CD4-positive, alpha-beta T cell treated with Interleukin-17A for 4 hours (primary cell): ENCODE measurements around the gene PCDHB4.
"Not testable (repeated sequence)": the region's sequence is repeated elsewhere in the genome, so short reads cannot be mapped to it uniquely, and the experiment has no call there.

Experiments used
- DNase-seq: peaks from one replicate; pipeline ENCODE4 v3.0.0-alpha.2; 2020; ENCODE audit warnings: mixed read lengths

Gene PCDHB4

DNA sequence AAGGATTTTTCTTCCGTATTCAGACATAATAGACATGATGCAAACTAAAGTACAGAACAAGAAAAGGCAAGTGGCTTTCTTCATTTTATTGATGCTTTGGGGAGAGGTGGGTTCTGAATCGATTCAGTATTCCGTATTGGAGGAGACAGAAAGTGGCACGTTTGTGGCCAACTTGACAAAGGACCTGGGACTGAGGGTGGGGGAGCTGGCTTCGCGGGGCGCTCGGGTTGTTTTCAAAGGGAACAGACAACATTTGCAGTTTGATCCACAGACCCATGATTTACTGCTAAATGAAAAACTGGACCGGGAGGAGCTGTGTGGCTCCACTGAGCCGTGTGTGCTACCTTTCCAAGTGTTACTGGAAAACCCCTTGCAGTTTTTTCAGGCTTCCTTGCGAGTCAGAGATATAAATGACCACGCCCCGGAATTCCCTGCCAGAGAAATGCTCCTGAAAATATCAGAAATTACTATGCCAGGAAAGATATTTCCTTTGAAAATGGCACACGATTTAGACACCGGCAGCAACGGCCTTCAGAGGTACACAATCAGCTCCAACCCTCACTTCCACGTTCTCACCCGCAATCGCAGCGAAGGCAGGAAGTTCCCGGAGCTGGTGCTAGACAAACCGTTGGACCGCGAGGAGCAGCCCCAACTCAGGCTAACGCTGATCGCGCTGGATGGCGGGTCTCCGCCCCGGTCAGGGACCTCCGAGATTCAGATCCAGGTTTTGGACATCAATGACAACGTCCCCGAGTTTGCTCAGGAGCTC is 28.8 kb downstream of the PCDHB4 start:
- no peak for DNase-seq

DNA sequence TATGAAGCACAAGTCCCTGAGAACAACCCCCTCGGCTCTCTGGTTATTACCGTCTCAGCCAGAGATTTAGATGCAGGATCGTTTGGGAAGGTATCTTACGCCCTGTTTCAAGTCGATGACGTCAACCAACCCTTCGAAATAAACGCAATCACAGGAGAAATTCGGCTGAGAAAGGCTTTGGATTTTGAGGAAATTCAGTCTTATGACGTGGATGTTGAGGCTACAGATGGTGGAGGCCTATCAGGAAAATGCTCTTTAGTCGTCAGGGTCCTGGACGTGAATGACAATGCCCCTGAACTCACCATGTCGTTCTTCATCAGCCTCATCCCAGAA is 29.3 kb downstream of the PCDHB4 start:
- no peak for DNase-seq

DNA sequence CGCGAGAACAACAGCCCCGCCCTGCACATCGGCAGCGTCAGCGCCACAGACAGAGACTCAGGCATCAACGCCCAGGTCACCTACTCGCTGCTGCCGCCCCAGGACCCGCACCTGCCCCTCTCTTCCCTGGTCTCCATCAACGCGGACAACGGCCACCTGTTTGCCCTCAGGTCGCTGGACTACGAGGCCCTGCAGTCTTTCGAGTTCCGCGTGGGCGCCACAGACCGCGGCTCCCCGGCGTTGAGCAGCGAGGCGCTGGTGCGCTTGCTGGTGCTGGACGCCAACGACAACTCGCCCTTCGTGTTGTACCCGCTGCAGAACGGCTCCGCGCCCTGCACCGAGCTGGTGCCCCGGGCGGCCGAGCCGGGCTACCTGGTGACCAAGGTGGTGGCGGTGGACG is 30.0 kb downstream of the PCDHB4 start:
- not testable (repeated sequence) for DNase-seq

DNA sequence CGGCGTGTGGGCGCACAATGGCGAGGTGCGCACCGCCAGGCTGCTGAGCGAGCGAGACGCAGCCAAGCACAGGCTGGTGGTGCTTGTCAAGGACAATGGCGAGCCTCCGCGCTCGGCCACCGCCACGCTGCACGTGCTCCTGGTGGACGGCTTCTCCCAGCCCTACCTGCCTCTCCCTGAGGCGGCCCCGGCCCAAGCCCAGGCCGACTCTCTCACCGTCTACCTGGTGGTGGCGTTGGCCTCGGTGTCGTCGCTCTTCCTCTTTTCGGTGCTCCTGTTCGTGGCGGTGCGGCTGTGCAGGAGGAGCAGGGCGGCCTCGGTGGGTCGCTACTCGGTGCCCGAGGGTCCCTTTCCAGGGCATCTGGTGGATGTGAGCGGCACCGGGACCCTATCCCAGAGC is 30.5 kb downstream of the PCDHB4 start:
- not testable (repeated sequence) for DNase-seq

DNA sequence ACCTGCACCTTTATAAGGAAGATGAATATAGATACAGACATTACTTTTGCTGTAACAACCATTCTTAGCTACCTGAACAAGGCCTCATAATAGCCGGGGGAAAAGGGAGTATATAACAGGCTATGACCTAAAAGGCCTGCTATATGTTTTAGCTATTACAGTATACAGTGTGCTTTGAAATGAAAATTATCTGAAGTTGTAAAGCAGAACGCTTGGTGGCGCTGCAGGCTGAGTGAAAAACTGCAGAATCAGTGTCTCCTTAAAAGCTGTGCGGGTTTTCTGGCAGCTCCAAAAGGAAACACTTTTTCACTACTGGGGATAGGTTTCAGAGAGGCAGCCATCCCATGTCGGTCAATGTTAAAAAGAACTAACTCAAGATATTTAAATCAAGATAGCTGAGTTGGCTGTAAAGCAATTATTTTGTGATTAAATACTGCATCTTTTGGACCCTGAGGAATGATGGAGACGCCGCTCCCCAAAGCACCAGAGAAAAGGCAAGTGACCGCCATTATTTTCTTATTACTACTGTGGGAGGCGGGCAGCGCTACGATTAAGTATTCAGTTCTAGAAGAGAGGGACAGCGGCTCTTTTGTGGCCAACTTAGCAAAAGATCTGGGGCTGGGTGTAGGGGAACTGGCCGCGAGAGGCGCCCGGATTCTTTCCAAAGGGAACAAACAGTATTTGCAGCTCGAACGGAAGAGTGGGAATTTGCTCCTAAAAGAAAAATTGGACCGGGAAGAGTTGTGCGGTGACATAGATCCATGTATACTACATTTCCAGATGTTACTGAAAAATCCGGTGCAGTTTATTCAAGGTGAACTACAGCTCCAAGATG is 34.1 kb downstream of the PCDHB4 start:
- no peak for DNase-seq

DNA sequence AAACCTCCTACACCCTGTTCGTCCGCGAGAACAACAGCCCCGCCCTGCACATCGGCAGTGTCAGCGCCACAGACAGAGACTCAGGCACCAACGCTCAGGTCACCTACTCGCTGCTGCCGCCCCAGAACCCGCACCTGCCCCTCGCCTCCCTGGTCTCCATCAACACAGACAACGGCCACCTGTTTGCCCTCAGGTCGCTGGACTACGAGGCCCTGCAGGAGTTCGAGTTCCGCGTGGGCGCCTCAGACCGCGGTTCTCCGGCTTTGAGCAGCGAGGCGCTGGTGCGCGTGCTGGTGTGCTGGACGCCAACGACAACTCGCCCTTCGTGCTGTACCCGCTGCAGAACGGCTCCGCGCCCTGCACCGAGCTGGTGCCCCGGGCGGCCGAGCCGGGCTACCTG is 35.7 kb downstream of the PCDHB4 start:
- DNase-seq = not testable (repeated sequence)

DNA sequence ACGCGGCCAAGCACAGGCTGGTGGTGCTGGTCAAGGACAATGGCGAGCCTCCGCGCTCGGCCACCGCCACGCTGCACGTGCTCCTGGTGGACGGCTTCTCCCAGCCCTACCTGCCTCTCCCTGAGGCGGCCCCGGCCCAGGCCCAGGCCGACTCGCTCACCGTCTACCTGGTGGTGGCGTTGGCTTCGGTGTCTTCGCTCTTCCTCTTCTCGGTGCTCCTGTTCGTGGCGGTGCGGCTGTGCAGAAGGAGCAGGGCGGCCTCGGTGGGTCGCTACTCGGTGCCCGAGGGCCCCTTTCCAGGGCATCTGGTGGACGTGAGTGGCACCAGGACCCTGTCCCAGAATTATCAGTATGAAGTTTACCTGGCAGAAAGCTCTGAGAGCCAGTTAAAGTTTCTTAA is 36.3 kb downstream of the PCDHB4 start:
- not testable (repeated sequence) for DNase-seq

DNA sequence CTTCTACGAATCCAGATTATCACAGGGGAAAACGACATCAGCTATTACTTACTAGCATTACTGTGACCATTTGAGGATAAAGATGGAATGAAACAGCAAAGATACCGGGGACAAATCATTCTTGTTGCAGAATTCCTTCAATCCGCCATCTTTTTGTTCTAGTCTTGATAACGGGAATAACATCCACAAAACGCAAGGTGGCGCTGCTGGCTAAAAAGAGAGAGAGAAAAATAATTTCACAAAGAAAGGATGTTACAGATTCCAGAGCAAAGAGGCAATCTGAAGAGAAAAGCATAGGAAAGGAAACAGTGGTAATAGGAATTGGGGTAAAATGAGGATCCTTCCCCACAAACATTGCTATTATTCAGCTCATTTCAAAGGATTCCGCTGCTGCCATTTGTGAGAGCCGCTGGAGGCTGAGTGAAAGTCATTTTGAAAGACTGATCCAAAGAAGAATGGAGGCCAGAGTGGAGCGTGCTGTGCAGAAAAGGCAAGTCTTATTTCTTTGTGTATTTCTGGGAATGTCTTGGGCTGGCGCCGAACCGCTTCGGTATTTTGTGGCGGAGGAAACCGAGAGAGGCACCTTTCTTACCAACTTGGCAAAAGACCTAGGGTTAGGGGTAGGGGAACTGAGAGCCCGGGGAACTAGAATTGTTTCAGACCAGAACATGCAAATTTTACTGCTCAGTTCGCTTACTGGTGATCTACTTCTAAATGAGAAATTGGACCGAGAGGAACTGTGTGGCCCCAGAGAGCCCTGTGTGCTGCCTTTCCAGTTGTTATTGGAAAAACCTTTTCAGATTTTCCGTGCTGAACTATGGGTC is 51.0 kb downstream of the PCDHB4 start, which contains the start of gene PCDHB7:
TSS of gene PCDHB7 (plus strand) at position 264 of the 824 bp plus-strand sequence. CDS start at position 456, 192 bp downstream.
- peak; percentile 21 for DNase-seq

DNA sequence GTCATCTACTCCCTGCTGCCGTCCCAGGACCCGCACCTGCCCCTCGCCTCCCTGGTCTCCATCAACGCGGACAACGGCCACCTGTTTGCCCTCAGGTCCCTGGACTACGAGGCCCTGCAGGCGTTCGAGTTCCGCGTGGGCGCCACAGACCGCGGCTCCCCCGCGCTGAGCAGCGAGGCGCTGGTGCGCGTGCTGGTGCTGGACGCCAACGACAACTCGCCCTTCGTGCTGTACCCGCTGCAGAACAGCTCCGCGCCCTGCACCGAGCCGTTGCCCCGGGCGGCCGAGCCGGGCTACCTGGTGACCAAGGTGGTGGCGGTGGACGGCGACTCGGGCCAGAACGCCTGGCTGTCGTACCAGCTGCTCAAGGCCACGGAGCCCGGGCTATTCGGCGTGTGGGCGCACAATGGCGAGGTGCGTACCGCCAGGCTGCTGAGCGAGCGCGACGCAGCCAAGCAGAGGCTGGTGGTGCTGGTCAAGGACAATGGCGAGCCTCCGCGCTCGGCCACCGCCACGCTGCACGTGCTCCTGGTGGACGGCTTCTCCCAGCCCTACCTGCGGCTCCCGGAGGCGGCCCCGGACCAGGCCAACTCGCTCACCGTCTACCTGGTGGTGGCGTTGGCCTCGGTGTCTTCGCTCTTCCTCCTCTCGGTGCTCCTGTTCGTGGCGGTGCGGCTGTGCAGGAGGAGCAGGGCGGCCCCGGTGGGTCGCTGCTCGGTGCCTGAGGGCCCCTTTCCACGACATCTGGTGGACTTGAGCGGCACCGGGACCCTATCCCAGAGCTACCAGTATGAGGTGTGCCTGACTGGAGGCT is 52.9 kb downstream of the PCDHB4 start:
- not testable (repeated sequence) for DNase-seq
